Spleen (tissue), 7 donors: ENCODE results near the gene PLP1.

ENCODE experiments used
- POLR2A ChIP-seq, 3 donors: fragments of 450-650 bp; IDR thresholded peaks; one replicate each; pipeline ENCODE4 v1.5.1; 2017; ENCODE audit warnings: antibody characterized with exemption in 3 of 3, mild to moderate bottlenecking in 1 of 3
- POLR2AphosphoS5 ChIP-seq, 3 donors: sonication (generic); formaldehyde crosslinking; IDR thresholded peaks; one replicate each; pipeline ENCODE4 v1.5.1; 2017; ENCODE audit warnings: antibody characterized with exemption in 3 of 3
- TF ChIP-seq, protein P1 (sequence below), 11 experiments: fragments of 200-600 bp in 7 of 11; fragments of 450-650 bp in 4 of 11; sonication (generic) in 4 of 11; IDR thresholded peaks in 8 of 11; conservative IDR thresholded peaks in 3 of 11; 1 replicate in 7 of 11; 2 replicates in 4 of 11; pipeline versions ENCODE4 v1.4.0 to v1.8.0; 2016 to 2021; ENCODE audit warnings: antibody characterized with exemption in 11 of 11, inconsistent platforms in 4 of 11, mild to moderate bottlenecking in 1 of 11
- donor health status: DM: no; HTN: no; CAD: no; lungs with moderate emphysema.
- donor health status: DM: no; HTN: no; CAD: no.
- donor health status: DM: no; HTN: no; CAD: no.

DNA sequence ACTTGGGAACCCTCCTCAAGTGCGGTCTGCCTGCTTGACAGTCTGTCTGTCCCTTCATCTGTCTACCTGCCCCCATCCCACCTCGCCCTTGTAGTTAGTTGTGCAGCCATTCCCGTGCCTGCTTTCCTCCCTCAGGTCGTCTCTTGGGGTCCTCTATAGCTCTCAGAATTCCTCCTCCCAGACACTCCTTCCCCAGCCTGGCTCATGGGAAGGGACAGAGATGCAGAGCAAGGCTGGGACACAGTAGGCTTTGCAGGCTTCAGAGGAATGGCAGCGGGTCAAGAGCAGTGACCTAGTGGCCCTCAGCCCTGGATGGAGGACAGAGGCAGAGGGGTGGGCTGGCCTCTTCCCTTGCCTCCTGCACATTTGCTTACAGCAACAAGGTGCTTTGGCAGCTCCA is 47.6 kb upstream of the PLP1 start:
- TF ChIP-seq, protein P1, sequence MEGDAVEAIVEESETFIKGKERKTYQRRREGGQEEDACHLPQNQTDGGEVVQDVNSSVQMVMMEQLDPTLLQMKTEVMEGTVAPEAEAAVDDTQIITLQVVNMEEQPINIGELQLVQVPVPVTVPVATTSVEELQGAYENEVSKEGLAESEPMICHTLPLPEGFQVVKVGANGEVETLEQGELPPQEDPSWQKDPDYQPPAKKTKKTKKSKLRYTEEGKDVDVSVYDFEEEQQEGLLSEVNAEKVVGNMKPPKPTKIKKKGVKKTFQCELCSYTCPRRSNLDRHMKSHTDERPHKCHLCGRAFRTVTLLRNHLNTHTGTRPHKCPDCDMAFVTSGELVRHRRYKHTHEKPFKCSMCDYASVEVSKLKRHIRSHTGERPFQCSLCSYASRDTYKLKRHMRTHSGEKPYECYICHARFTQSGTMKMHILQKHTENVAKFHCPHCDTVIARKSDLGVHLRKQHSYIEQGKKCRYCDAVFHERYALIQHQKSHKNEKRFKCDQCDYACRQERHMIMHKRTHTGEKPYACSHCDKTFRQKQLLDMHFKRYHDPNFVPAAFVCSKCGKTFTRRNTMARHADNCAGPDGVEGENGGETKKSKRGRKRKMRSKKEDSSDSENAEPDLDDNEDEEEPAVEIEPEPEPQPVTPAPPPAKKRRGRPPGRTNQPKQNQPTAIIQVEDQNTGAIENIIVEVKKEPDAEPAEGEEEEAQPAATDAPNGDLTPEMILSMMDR (IDR thresholded peaks at IDR 0.05 in 8 of 11, conservative IDR thresholded peaks at IDR 0.05 in 3 of 11) = no peak
- TF ChIP-seq POLR2A (IDR thresholded peaks at IDR 0.05) (no peak), POLR2AphosphoS5 (IDR thresholded peaks at IDR 0.05) (no peak)
